Choroid plexus epithelial cell (primary cell): Measurements from ENCODE around the gene LDB2.

Experiments used
- DNase-seq: peaks from one replicate; pipeline ENCODE4 v3.0.0-alpha.2; 2010; ENCODE audit warnings: low read depth
- H3K4me3 ChIP-seq: 2 replicates; pipeline ENCODE4 v1.5.1; 2011; ENCODE audit warnings: low read depth, mild to moderate bottlenecking, control low read depth, low read length, moderate library complexity
- CTCF ChIP-seq: conservative IDR thresholded peaks from 2 replicates; pipeline ENCODE4 v1.5.1; 2011; ENCODE audit warnings: low read depth, mild to moderate bottlenecking, control low read depth, inconsistent platforms, low read length, moderate library complexity

LDB2 gene

GRCh38 chr4:16659079-16659478, 239.4 kb downstream of the LDB2 start:
- no peak for DNase-seq
- no peak for TF ChIP-seq CTCF
- H3K4me3 ChIP-seq = no peak overlapping the region

- H3K4me3 ChIP-seq = no peak overlapping the region
- TF ChIP-seq CTCF = no peak
- DNase-seq = no peak
Measured at GRCh38 chr4:16658183-16658582, 240.3 kb downstream of the LDB2 start.

- no peak for TF ChIP-seq CTCF
- DNase-seq = no peak
- H3K4me3 ChIP-seq = no peak overlapping the region
Measured at GRCh38 chr4:16655111-16655510, 243.3 kb downstream of the LDB2 start.

- no peak for TF ChIP-seq CTCF
- H3K4me3 ChIP-seq = no peak overlapping the region
- no peak for DNase-seq
Measured at GRCh38 chr4:16652732-16653305, 245.6 kb downstream of the LDB2 start.

GRCh38 chr4:16646459-16646858, 252.0 kb downstream of the LDB2 start:
- no peak for DNase-seq
- TF ChIP-seq CTCF = no peak
- no peak overlapping the region for H3K4me3 ChIP-seq

GRCh38 chr4:16643893-16644292, 254.6 kb downstream of the LDB2 start:
- H3K4me3 ChIP-seq = no peak overlapping the region
- DNase-seq = no peak
- TF ChIP-seq CTCF = no peak

GRCh38 chr4:16642897-16643296, 255.5 kb downstream of the LDB2 start:
- TF ChIP-seq CTCF = peak; percentile 23
- no peak overlapping the region for H3K4me3 ChIP-seq
- DNase-seq = peak; percentile 30
